ENCODE results near the gene MIX23.

MIX23 gene

GRCh38 chr3:122313281-122313680 lies 69.8 kb downstream of the MIX23 start:
- DNase-seq (ENCODE audit: extremely low read depth, low read depth) = no peak
- TF ChIP-seq CTCF (IDR thresholded peaks at IDR 0.05; ENCODE audit: low read depth, low read length) = no peak

- no peak for TF ChIP-seq CTCF (IDR thresholded peaks at IDR 0.05; ENCODE audit: low read depth, low read length)
- no peak for DNase-seq (ENCODE audit: extremely low read depth, low read depth)
These were observed 70.2 kb downstream of the MIX23 start for GRCh38 chr3:122312826-122313225.

GRCh38 chr3:122310361-122310760 lies 72.7 kb downstream of the MIX23 start:
- DNase-seq (ENCODE audit: extremely low read depth, low read depth) = no peak

More at GRCh38 chr3:122310361-122310760, 72.7 kb downstream of the MIX23 start:
- no peak for TF ChIP-seq CTCF (IDR thresholded peaks at IDR 0.05; ENCODE audit: low read depth, low read length)

Measured in AG09319 (cell line).